ENCODE data around the gene ASF1B.
A peak's percentile ranks its signal among the peaks of the same experiment; 100 is the strongest.
"Not testable (repeated sequence)": the region's sequence is repeated elsewhere in the genome, so short reads cannot be mapped to it uniquely, and the experiment has no call there.

Gene ASF1B

GRCh38 chr19:14150041-14150769 lies 13.8 kb upstream of the ASF1B start:
- Mint-ChIP-seq H3K4me1 (peaks cover 18% of the 10 kb centered on the region), H3K36me3 (ENCODE audit: low read depth) (peaks cover 22% of the 10 kb centered on the region), H3K27me3 (ENCODE audit: low read depth) (peaks cover 4% of the 10 kb centered on the region), H3K9me3 (no peaks in the 10 kb centered on the region), H3K27ac (peak overlapping the region in 1 of 3 experiments; percentile 68), H3K4me3 (no peak overlapping the region)
- TF ChIP-seq CTCF (IDR thresholded peaks at IDR 0.05; ENCODE audit: unreplicated experiment in 3 of 3): no peak

GRCh38 chr19:14149509-14149994 lies 13.2 kb upstream of the ASF1B start:
- TF ChIP-seq CTCF (IDR thresholded peaks at IDR 0.05; ENCODE audit: unreplicated experiment in 3 of 3): no peak
- Mint-ChIP-seq H3K36me3 (ENCODE audit: low read depth) (peaks cover 18% of the 10 kb centered on the region), H3K4me3 (no peak overlapping the region), H3K9me3 (no peaks in the 10 kb centered on the region), H3K27ac (peak overlapping the region in 2 of 3 experiments; percentile 14 to 68), H3K27me3 (ENCODE audit: low read depth) (peaks cover 4% of the 10 kb centered on the region), H3K4me1 (peaks cover 18% of the 10 kb centered on the region)

- no peaks in the 10 kb centered on the region for H3K9me3 Mint-ChIP-seq
- peaks cover 13% of the 10 kb centered on the region for H3K36me3 Mint-ChIP-seq (ENCODE audit: low read depth)
- peak overlapping the region; percentile 57 to 75 (median 74) for H3K27ac Mint-ChIP-seq
- peaks cover 4% of the 10 kb centered on the region for H3K27me3 Mint-ChIP-seq (ENCODE audit: low read depth)
- H3K4me1 Mint-ChIP-seq: peaks cover 18% of the 10 kb centered on the region
- no peak for TF ChIP-seq CTCF (IDR thresholded peaks at IDR 0.05; ENCODE audit: unreplicated experiment in 3 of 3)
- no peak overlapping the region for H3K4me3 Mint-ChIP-seq
Measured at GRCh38 chr19:14148751-14149410, 12.5 kb upstream of the ASF1B start.

GRCh38 chr19:14147797-14148605 lies 11.6 kb upstream of the ASF1B start:
- Mint-ChIP-seq H3K9me3 (no peaks in the 10 kb centered on the region), H3K27me3 (ENCODE audit: low read depth) (peaks cover 4% of the 10 kb centered on the region), H3K36me3 (ENCODE audit: low read depth) (peaks cover 10% of the 10 kb centered on the region), H3K4me1 (peaks cover 18% of the 10 kb centered on the region), H3K4me3 (peak overlapping the region in 2 of 3 experiments; percentile 11 to 15), H3K27ac (peak overlapping the region; percentile 57 to 75 (median 74))
- peak; percentile 84 to 89 (median 87) for TF ChIP-seq CTCF (IDR thresholded peaks at IDR 0.05; ENCODE audit: unreplicated experiment in 3 of 3)

- peak overlapping the region in 1 of 3 experiments; percentile 28 for H3K4me3 Mint-ChIP-seq
- peaks cover 4% of the 10 kb centered on the region for H3K27me3 Mint-ChIP-seq (ENCODE audit: low read depth)
- peaks cover 3% of the 10 kb centered on the region for H3K36me3 Mint-ChIP-seq (ENCODE audit: low read depth)
- H3K27ac Mint-ChIP-seq: peak overlapping the region; percentile 74 to 93 (median 83)
- H3K4me1 Mint-ChIP-seq: peaks cover 23% of the 10 kb centered on the region
- no peak for TF ChIP-seq CTCF (IDR thresholded peaks at IDR 0.05; ENCODE audit: unreplicated experiment in 3 of 3)
- H3K9me3 Mint-ChIP-seq: no peaks in the 10 kb centered on the region
Measured at GRCh38 chr19:14146789-14147216, 10.4 kb upstream of the ASF1B start.

GRCh38 chr19:14146169-14146568 lies 9.8 kb upstream of the ASF1B start:
- not testable (repeated sequence) for H3K36me3 Mint-ChIP-seq (ENCODE audit: low read depth); H3K27me3 Mint-ChIP-seq (ENCODE audit: low read depth); H3K4me3 Mint-ChIP-seq; H3K9me3 Mint-ChIP-seq
- Mint-ChIP-seq H3K4me1 (peaks cover 23% of the 10 kb centered on the region), H3K27ac (peak overlapping the region; percentile 74 to 93 (median 83))

Measured in nephron (organoid).